Breast epithelium (tissue), 3 donors: ENCODE results near the gene CTAG2.
"Not testable (repeated sequence)": the region's sequence is repeated elsewhere in the genome, so short reads cannot be mapped to it uniquely, and the experiment has no call there.

Experiments
- CTCF ChIP-seq, 3 donors: fragments of 450-650 bp; IDR thresholded peaks; one replicate each; pipeline ENCODE4 v1.5.1; 2016 to 2017; ENCODE audit warnings: antibody characterized with exemption in 3 of 3, mild to moderate bottlenecking in 3 of 3, moderate library complexity in 3 of 3
- POLR2A ChIP-seq: fragments of 450-650 bp; IDR thresholded peaks from one replicate; pipeline ENCODE4 v1.6.1; 2016; ENCODE audit warnings: antibody characterized with exemption, mild to moderate bottlenecking, moderate library complexity

- TF ChIP-seq CTCF (IDR thresholded peaks at IDR 0.05); POLR2A: not testable (repeated sequence)
These were observed 9.7 kb downstream of the CTAG2 start for GRCh38 chrX:154643708-154644107.
